ENCODE data around the gene BEAN1.

- no peak for TF ChIP-seq CTCF (IDR thresholded peaks at IDR 0.05)
- no peak for TF ChIP-seq POLR2AphosphoS5 (IDR thresholded peaks at IDR 0.05; ENCODE audit: low read depth, low read length)
- no peak for TF ChIP-seq TCF7L2 (IDR thresholded peaks at IDR 0.05; ENCODE audit: low read depth, low read length)
- TF ChIP-seq REST (IDR thresholded peaks at IDR 0.05; ENCODE audit: insufficient read depth in 1 of 2, low read depth in 2 of 2, low read length in 1 of 2): no peak
- TF ChIP-seq SIN3A (IDR thresholded peaks at IDR 0.05; ENCODE audit: borderline replicate concordance, insufficient read depth, low read depth, low read length): no peak
Measured at GRCh38 chr16:66471264-66471663, 44.2 kb downstream of the BEAN1 start.

All from Panc1 (cell line).